ENCODE data around the gene CDC42SE2.

GRCh38 chr5:131375351-131375750 lies 111.5 kb downstream of the CDC42SE2 start:
- TF ChIP-seq, protein P1, sequence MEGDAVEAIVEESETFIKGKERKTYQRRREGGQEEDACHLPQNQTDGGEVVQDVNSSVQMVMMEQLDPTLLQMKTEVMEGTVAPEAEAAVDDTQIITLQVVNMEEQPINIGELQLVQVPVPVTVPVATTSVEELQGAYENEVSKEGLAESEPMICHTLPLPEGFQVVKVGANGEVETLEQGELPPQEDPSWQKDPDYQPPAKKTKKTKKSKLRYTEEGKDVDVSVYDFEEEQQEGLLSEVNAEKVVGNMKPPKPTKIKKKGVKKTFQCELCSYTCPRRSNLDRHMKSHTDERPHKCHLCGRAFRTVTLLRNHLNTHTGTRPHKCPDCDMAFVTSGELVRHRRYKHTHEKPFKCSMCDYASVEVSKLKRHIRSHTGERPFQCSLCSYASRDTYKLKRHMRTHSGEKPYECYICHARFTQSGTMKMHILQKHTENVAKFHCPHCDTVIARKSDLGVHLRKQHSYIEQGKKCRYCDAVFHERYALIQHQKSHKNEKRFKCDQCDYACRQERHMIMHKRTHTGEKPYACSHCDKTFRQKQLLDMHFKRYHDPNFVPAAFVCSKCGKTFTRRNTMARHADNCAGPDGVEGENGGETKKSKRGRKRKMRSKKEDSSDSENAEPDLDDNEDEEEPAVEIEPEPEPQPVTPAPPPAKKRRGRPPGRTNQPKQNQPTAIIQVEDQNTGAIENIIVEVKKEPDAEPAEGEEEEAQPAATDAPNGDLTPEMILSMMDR (conservative IDR thresholded peaks at IDR 0.05; ENCODE audit: low read depth, low read length), result no peak
- TF ChIP-seq RAD21 (IDR thresholded peaks at IDR 0.05; ENCODE audit: low read length) (no peak), USF2 (IDR thresholded peaks at IDR 0.05; ENCODE audit: low read depth, low read length) (no peak), RFX5 (IDR thresholded peaks at IDR 0.05; ENCODE audit: low read depth, low read length) (no peak)
